HepG2 (cell line): Measurements from ENCODE around the gene ADIPOR2. TPM values are rescaled to one million over a fixed set of nuclear protein-coding genes. Genes with fewer than 3 reads are reported as not detected.

Source experiments
- EEA1 ChIP-seq: sonication (generic); formaldehyde crosslinking; IDR thresholded peaks from 2 replicates; pipeline ENCODE4 v1.5.1; 2020; ENCODE audit warnings: mild to moderate bottlenecking, missing genetic modification reagents, borderline replicate concordance
- EHMT2 ChIP-seq: fragments of 200-600 bp; sonication (generic); IDR thresholded peaks from 2 replicates; pipeline ENCODE4 v1.7.0; 2017; ENCODE audit warnings: antibody characterized with exemption, low read depth, low read length, borderline replicate concordance
- ELF3 ChIP-seq: IDR thresholded peaks from 2 replicates; pipeline ENCODE4 v1.6.1; 2016; ENCODE audit warnings: missing genetic modification reagents, missing compliant biosample characterization
- ESRRA ChIP-seq: sonication (generic); formaldehyde crosslinking; IDR thresholded peaks from 2 replicates; pipeline ENCODE4 v1.5.1; 2020; ENCODE audit warnings: mild to moderate bottlenecking, low read depth, missing genetic modification reagents
- KDM3A ChIP-seq: IDR thresholded peaks from 2 replicates; pipeline ENCODE4 v1.6.1; 2018; ENCODE audit warnings: low read depth, missing compliant biosample characterization
- KLF16 ChIP-seq, 2 experiments: sonication (generic) in 1 of 2; formaldehyde crosslinking in 1 of 2; IDR thresholded peaks; 2 replicates each; pipeline versions ENCODE4 v1.6.1 to v1.8.0; 2016 to 2023; ENCODE audit warnings: missing genetic modification reagents in 2 of 2, missing compliant biosample characterization in 1 of 2
- NFKB2 ChIP-seq: sonication (generic); formaldehyde crosslinking; IDR thresholded peaks from 2 replicates; pipeline ENCODE4 v1.4.0; 2020; ENCODE audit warnings: missing genetic modification reagents, borderline replicate concordance
- NONO ChIP-seq, 2 experiments: fragments of 450-650 bp in 1 of 2; sonication (generic) in 1 of 2; formaldehyde crosslinking in 1 of 2; IDR thresholded peaks in 1 of 2; conservative IDR thresholded peaks in 1 of 2; 2 replicates each; pipeline versions ENCODE4 v1.6.1 to v1.8.0; 2017 to 2022; ENCODE audit warnings: mild to moderate bottlenecking in 1 of 2, missing genetic modification reagents in 1 of 2, moderate library complexity in 1 of 2
- SALL1 ChIP-seq: sonication (generic); formaldehyde crosslinking; IDR thresholded peaks from 2 replicates; pipeline ENCODE4 v1.8.0; 2022; ENCODE audit warnings: mild to moderate bottlenecking, missing genetic modification reagents
- ZFAT ChIP-seq: sonication (generic); formaldehyde crosslinking; conservative IDR thresholded peaks from 2 replicates; pipeline ENCODE4 v1.8.1; 2023; ENCODE audit warnings: missing genetic modification reagents, inconsistent platforms
- ZNF274 ChIP-seq: sonication (generic); formaldehyde crosslinking; IDR thresholded peaks from 2 replicates; pipeline ENCODE4 v1.5.1; 2020; ENCODE audit warnings: mild to moderate bottlenecking, missing genetic modification reagents
- ZNF543 ChIP-seq: sonication (generic); formaldehyde crosslinking; IDR thresholded peaks from 2 replicates; pipeline ENCODE4 v1.4.0; 2020; ENCODE audit warnings: mild to moderate bottlenecking, missing genetic modification reagents
- ZNF546 ChIP-seq: sonication (generic); formaldehyde crosslinking; conservative IDR thresholded peaks from 2 replicates; pipeline ENCODE4 v1.8.1; 2023; ENCODE audit warnings: mild to moderate bottlenecking, missing genetic modification reagents
- ZNF615 ChIP-seq: sonication (generic); formaldehyde crosslinking; IDR thresholded peaks from 2 replicates; pipeline ENCODE4 v1.5.0; 2020; ENCODE audit warnings: mild to moderate bottlenecking, missing genetic modification reagents, borderline replicate concordance
- ZNF776 ChIP-seq: sonication (generic); formaldehyde crosslinking; IDR thresholded peaks from 2 replicates; pipeline ENCODE4 v1.4.0; 2020; ENCODE audit warnings: mild to moderate bottlenecking, missing genetic modification reagents
- polyA plus RNA-seq, 8 experiments: library from polyadenylated mRNA; depleted of rRNA in 3 of 8; stranded (reverse) in 7 of 8; unstranded in 1 of 8; fragments of >200 nt; fragmentation: Illumina TruSeq in 4 of 8; extraction: Trizol in 4 of 8; gene quantifications; 2 replicates each; pipeline versions ENCODE4 v1.2.1 to v1.2.3, GENCODE V29; 2011 to 2016; ENCODE audit warnings: low read depth in 4 of 8, missing spikeins in 1 of 8, mixed read lengths in 1 of 8; ENCODE audit not compliant: insufficient read depth in 1 of 8
- total RNA-seq, 5 experiments: library from RNA; depleted of rRNA; stranded (reverse); fragments of >200 nt; fragmentation: Illumina TruSeq; extraction: Trizol; gene quantifications; 2 replicates each; pipeline ENCODE4 v1.2.3, GENCODE V29; 2016; ENCODE audit warnings: low read depth in 1 of 5
- TF ChIP-seq, protein P1 (sequence below): sonication (generic); formaldehyde crosslinking; IDR thresholded peaks from 2 replicates; pipeline ENCODE4 v1.4.0; 2020; ENCODE audit warnings: missing genetic modification reagents, mild to moderate bottlenecking, borderline replicate concordance
- TF ChIP-seq, protein P2 (sequence below): sonication (generic); formaldehyde crosslinking; IDR thresholded peaks from 2 replicates; pipeline ENCODE4 v1.4.0; 2020; ENCODE audit warnings: mild to moderate bottlenecking, low read depth, missing genetic modification reagents
- TF ChIP-seq, protein P3 (sequence below): sonication (generic); formaldehyde crosslinking; IDR thresholded peaks from 2 replicates; pipeline ENCODE4 v1.8.0; 2022; ENCODE audit warnings: low read depth, missing genetic modification reagents
- TF ChIP-seq, protein P4 (sequence below): IDR thresholded peaks from 2 replicates; pipeline ENCODE4 v1.6.1; 2016; ENCODE audit warnings: low read depth, control low read depth
- TF ChIP-seq, protein P5 (sequence below): sonication (generic); formaldehyde crosslinking; IDR thresholded peaks from 2 replicates; pipeline ENCODE4 v1.9.0; 2022; ENCODE audit warnings: missing genetic modification reagents, mild to moderate bottlenecking, borderline replicate concordance

Gene ADIPOR2
- total and polyA plus RNA-seq, 2 of the 13 experiments (the other 11 are each of a cell fraction or from before 2014, with no cell fraction given): 35.2 to 52.2 TPM

DNA sequence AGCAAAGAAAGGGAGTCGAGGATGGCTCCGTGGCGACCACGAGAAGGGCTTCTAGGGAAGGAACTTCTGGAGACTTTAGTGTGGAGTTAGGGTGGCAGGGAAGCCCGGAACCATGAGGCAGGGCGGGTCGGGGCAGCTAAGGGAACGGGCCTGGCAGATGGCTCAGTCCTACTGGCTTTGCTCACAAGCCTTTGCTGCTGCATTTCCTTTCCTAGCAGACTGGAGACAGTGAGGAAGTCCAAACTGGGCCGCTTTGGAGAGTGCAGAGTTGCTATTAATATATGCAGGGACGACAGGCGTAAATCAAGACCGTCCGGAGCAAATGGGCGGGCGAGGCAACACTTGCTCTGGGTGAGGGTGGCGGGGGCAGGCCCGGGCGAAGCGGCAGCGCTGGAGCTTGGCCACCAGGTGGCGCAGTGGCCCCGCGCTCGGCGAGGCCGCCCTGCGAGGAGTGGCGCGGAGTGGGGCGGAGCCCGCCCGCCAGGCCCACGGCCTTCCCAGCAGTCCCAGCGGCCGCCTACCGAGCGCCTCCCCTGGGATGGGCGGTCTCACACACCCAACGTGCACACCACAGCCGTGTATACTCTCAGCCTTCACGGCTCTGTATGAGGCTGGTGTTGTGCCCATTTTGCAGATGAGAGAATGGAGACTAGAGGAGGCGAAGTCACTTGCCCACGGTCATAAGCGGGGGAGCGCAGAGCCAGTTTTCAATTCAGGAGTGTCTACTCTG is 105.1 kb downstream of the ADIPOR2 start (continued):
- TF ChIP-seq, protein P1, sequence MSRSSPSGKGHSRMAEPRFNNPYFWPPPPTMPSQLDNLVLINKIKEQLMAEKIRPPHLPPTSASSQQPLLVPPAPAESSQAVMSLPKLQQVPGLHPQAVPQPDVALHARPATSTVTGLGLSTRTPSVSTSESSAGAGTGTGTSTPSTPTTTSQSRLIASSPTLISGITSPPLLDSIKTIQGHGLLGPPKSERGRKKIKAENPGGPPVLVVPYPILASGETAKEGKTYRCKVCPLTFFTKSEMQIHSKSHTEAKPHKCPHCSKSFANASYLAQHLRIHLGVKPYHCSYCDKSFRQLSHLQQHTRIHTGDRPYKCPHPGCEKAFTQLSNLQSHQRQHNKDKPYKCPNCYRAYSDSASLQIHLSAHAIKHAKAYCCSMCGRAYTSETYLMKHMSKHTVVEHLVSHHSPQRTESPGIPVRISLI (CRISPR knock-in tag): peak; percentile 50; the same call in 1 of the 2 replicates
- 0 out of 2 replicates have a peak, but pooled peaks have one; percentile 51 for TF ChIP-seq ZNF543 (CRISPR knock-in tag)
- TF ChIP-seq ELF3 (CRISPR knock-in tag): peak; percentile 41; the same call in 1 of the 2 replicates
- TF ChIP-seq ZNF776: peak; percentile 50; the same call in 1 of the 2 replicates
- no peak for TF ChIP-seq ZFAT (CRISPR knock-in tag)
- TF ChIP-seq KDM3A (CRISPR knock-in tag): no peak
- peak; percentile 81; the same call in 1 of the 2 replicates for TF ChIP-seq ZNF546 (CRISPR knock-in tag)
- TF ChIP-seq, protein P2, sequence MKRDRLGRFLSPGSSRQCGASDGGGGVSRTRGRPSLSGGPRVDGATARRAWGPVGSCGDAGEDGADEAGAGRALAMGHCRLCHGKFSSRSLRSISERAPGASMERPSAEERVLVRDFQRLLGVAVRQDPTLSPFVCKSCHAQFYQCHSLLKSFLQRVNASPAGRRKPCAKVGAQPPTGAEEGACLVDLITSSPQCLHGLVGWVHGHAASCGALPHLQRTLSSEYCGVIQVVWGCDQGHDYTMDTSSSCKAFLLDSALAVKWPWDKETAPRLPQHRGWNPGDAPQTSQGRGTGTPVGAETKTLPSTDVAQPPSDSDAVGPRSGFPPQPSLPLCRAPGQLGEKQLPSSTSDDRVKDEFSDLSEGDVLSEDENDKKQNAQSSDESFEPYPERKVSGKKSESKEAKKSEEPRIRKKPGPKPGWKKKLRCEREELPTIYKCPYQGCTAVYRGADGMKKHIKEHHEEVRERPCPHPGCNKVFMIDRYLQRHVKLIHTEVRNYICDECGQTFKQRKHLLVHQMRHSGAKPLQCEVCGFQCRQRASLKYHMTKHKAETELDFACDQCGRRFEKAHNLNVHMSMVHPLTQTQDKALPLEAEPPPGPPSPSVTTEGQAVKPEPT (CRISPR knock-in tag): 0 out of 2 replicates have a peak, but pooled peaks have one; percentile 78
- peak; percentile 25; the same call in 1 of the 2 replicates for TF ChIP-seq NFKB2 (CRISPR knock-in tag)
- TF ChIP-seq ZNF615 (CRISPR knock-in tag): no peak
- TF ChIP-seq ESRRA (CRISPR knock-in tag): peak; percentile 64; the same call in 1 of the 2 replicates
- 0 out of 4 replicates have a peak, but pooled peaks of 1 of the 2 experiments have one; percentile 20 for TF ChIP-seq KLF16 (CRISPR knock-in tag; IDR thresholded peaks at IDR 0.05)
- TF ChIP-seq, protein P3, sequence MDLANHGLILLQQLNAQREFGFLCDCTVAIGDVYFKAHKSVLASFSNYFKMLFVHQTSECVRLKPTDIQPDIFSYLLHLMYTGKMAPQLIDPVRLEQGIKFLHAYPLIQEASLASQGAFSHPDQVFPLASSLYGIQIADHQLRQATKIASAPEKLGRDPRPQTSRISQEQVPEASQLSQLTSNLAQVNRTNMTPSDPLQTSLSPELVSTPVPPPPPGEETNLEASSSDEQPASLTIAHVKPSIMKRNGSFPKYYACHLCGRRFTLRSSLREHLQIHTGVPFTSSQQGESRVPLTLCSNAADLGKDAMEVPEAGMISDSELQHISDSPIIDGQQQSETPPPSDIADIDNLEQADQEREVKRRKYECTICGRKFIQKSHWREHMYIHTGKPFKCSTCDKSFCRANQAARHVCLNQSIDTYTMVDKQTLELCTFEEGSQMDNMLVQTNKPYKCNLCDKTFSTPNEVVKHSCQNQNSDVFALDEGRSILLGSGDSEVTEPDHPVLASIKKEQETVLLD: no peak
- TF ChIP-seq NONO (IDR thresholded peaks at IDR 0.05): no peak
- peak; percentile 75 for TF ChIP-seq NONO (CRISPR knock-in tag; conservative IDR thresholded peaks at IDR 0.05)
- TF ChIP-seq, protein P4, sequence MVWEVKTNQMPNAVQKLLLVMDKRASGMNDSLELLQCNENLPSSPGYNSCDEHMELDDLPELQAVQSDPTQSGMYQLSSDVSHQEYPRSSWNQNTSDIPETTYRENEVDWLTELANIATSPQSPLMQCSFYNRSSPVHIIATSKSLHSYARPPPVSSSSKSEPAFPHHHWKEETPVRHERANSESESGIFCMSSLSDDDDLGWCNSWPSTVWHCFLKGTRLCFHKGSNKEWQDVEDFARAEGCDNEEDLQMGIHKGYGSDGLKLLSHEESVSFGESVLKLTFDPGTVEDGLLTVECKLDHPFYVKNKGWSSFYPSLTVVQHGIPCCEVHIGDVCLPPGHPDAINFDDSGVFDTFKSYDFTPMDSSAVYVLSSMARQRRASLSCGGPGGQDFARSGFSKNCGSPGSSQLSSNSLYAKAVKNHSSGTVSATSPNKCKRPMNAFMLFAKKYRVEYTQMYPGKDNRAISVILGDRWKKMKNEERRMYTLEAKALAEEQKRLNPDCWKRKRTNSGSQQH (CRISPR knock-in tag): no peak
- 0 out of 2 replicates have a peak, but pooled peaks have one; percentile 7 for TF ChIP-seq ZNF274 (CRISPR knock-in tag)
- peak; percentile 46; the same call in 1 of the 2 replicates for TF ChIP-seq EEA1 (CRISPR knock-in tag)
- TF ChIP-seq, protein P5, sequence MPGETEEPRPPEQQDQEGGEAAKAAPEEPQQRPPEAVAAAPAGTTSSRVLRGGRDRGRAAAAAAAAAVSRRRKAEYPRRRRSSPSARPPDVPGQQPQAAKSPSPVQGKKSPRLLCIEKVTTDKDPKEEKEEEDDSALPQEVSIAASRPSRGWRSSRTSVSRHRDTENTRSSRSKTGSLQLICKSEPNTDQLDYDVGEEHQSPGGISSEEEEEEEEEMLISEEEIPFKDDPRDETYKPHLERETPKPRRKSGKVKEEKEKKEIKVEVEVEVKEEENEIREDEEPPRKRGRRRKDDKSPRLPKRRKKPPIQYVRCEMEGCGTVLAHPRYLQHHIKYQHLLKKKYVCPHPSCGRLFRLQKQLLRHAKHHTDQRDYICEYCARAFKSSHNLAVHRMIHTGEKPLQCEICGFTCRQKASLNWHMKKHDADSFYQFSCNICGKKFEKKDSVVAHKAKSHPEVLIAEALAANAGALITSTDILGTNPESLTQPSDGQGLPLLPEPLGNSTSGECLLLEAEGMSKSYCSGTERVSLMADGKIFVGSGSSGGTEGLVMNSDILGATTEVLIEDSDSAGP (CRISPR knock-in tag): peak; percentile 83; the same call in 1 of the 2 replicates
- TF ChIP-seq EHMT2: no peak
- TF ChIP-seq SALL1 (CRISPR knock-in tag): peak; percentile 75
